GM12878 (cell line): Measurements from ENCODE around the gene SLC6A7. TPM values are rescaled to one million over a fixed set of nuclear protein-coding genes. Genes with fewer than 3 reads are reported as not detected.

Experiments used
- BHLHE40 ChIP-seq, 2 experiments: fragments of 450-650 bp in 1 of 2; IDR thresholded peaks; 2 replicates each; pipeline ENCODE4 v1.6.1; 2011 to 2017; ENCODE audit warnings: low read depth in 2 of 2, borderline replicate concordance in 1 of 2, improper control_type of control experiment in 1 of 2, low read length in 1 of 2, mild to moderate bottlenecking in 1 of 2
- NR2C2 ChIP-seq: IDR thresholded peaks from 2 replicates; pipeline ENCODE4 v1.6.1; 2011; ENCODE audit warnings: borderline replicate concordance, low read depth; ENCODE audit not compliant: control insufficient read depth, insufficient read length
- NR2F1 ChIP-seq: fragments of 450-650 bp; conservative IDR thresholded peaks from 2 replicates; pipeline ENCODE4 v1.6.1; 2017; ENCODE audit warnings: mild to moderate bottlenecking
- ZNF384 ChIP-seq: IDR thresholded peaks from 2 replicates; pipeline ENCODE4 v1.6.1; 2012; ENCODE audit warnings: low read depth, mild to moderate bottlenecking, low read length, improper control_type of control experiment, borderline replicate concordance
- polyA plus RNA-seq, 11 experiments: library from polyadenylated mRNA; depleted of rRNA in 4 of 11; unstranded in 6 of 11; stranded (reverse) in 5 of 11; fragments of >200 nt; fragmentation: Nextera tagmentation in 4 of 11; fragmentation: Illumina TruSeq in 1 of 11; extraction: Ambion mirVana in 4 of 11; extraction: Trizol in 1 of 11; gene quantifications; 1 replicate in 1 of 11; 2 replicates in 10 of 11; pipeline versions ENCODE4 v1.2.1 to v1.2.3, GENCODE V29; 2011 to 2016; ENCODE audit warnings: inconsistent platforms in 2 of 11, missing spikeins in 2 of 11, low read depth in 1 of 11
- total RNA-seq, 4 experiments: library from RNA; depleted of rRNA in 3 of 4; stranded (reverse); fragments of >200 nt in 3 of 4; fragmentation: Illumina TruSeq in 1 of 4; extraction: Trizol in 1 of 4; gene quantifications; 2 replicates each; pipeline versions ENCODE4 v1.2.1 to v1.2.3, GENCODE V29; 2013 to 2021
- TF ChIP-seq, protein P1 (sequence below): fragments of 150-350 bp; IDR thresholded peaks from 2 replicates; pipeline ENCODE4 v1.6.1; 2014; ENCODE audit warnings: mild to moderate bottlenecking, low read depth, low read length
- TF ChIP-seq, protein P2 (sequence below): IDR thresholded peaks from 2 replicates; pipeline ENCODE4 v1.6.1; 2012; ENCODE audit warnings: low read depth, low read length, improper control_type of control experiment

Gene SLC6A7
- total and polyA plus RNA-seq, 10 of the 15 experiments (the other 5 are each of a cell fraction or from before 2014, with no cell fraction given), result 0.01 to 0.15 (median 0.06) TPM; not detected in 7

DNA sequence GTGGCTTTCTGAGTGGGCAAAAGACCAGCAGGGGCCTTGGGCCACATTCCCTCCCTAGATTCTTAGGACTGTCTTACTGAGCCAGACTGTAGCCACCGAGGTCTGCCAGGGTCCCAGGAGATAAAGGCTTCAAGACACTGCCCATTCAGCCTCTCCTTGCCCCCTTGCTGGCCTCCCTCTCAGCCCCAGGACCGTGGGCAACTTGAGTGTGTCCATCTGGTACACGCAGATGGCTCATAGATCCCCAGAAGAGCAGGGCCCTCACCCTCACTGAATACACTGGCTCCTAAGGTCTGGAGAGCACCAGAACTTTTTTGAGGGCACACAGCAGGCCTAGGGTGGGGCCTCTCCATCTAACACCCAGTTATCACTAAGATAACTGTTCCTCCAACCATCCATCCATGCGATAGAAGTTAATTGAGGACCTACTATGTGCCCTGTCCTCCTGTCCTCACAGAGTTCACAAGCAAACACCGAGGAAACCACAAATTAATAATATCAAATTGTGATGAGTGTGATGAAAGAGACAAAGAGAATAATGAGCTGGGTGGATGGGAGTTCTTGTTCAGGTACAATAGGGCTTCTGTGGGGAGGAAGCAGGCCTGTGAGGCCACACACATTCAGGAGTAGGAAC lies 29.3 kb upstream of the SLC6A7 start (continued):
- TF ChIP-seq, protein P1, sequence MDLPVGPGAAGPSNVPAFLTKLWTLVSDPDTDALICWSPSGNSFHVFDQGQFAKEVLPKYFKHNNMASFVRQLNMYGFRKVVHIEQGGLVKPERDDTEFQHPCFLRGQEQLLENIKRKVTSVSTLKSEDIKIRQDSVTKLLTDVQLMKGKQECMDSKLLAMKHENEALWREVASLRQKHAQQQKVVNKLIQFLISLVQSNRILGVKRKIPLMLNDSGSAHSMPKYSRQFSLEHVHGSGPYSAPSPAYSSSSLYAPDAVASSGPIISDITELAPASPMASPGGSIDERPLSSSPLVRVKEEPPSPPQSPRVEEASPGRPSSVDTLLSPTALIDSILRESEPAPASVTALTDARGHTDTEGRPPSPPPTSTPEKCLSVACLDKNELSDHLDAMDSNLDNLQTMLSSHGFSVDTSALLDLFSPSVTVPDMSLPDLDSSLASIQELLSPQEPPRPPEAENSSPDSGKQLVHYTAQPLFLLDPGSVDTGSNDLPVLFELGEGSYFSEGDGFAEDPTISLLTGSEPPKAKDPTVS, result no peak
- TF ChIP-seq NR2C2, result no peak
- TF ChIP-seq BHLHE40 (IDR thresholded peaks at IDR 0.05; ENCODE audit: borderline replicate concordance in 1 of 2, low read depth in 2 of 2, low read length in 1 of 2), result no peak
- TF ChIP-seq ZNF384, result no peak
- TF ChIP-seq NR2F1, result no peak
- TF ChIP-seq, protein P2, sequence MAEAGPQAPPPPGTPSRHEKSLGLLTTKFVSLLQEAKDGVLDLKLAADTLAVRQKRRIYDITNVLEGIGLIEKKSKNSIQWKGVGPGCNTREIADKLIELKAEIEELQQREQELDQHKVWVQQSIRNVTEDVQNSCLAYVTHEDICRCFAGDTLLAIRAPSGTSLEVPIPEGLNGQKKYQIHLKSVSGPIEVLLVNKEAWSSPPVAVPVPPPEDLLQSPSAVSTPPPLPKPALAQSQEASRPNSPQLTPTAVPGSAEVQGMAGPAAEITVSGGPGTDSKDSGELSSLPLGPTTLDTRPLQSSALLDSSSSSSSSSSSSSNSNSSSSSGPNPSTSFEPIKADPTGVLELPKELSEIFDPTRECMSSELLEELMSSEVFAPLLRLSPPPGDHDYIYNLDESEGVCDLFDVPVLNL, result no peak
- TF ChIP-seq, all 136 proteins: peak for 0
